Measurements from ENCODE around the gene DOCK3.
A peak's percentile ranks its signal among the peaks of the same experiment; 100 is the strongest.

DOCK3 gene
- total RNA-seq: 6.5 to 6.6 reads per million in 2 donors

GRCh38 chr3:50674349-50675178, at the start of gene DOCK3:
TSS of gene DOCK3 (plus strand) at chr3:50674927. CDS start at chr3:50675264, 337 bp downstream.
- DNase-seq: peak; percentile 48

- DNase-seq: no peak
Measured at GRCh38 chr3:50625231-50626182, 49.2 kb upstream of the DOCK3 start.

- no peak for DNase-seq
Measured at GRCh38 chr3:50626401-50626800, 48.3 kb upstream of the DOCK3 start.

- DNase-seq: no peak
Measured at GRCh38 chr3:50627407-50628051, 47.2 kb upstream of the DOCK3 start.

GRCh38 chr3:50628601-50629000, 46.1 kb upstream of the DOCK3 start:
- no peak for DNase-seq

GRCh38 chr3:50630394-50630793, 44.3 kb upstream of the DOCK3 start:
- DNase-seq: no peak

GRCh38 chr3:50630877-50631276, 43.9 kb upstream of the DOCK3 start:
- DNase-seq: no peak

- DNase-seq: no peak
Measured at GRCh38 chr3:50632450-50632849, 42.3 kb upstream of the DOCK3 start.

- DNase-seq: no peak
Measured at GRCh38 chr3:50633230-50633790, 41.4 kb upstream of the DOCK3 start.

GRCh38 chr3:50635066-50635465, 39.7 kb upstream of the DOCK3 start:
- no peak for DNase-seq

GRCh38 chr3:50637011-50637410, 37.7 kb upstream of the DOCK3 start:
- no peak for DNase-seq

- DNase-seq: no peak
Measured at GRCh38 chr3:50637945-50638344, 36.8 kb upstream of the DOCK3 start.

- DNase-seq: no peak
Measured at GRCh38 chr3:50639055-50639494, 35.7 kb upstream of the DOCK3 start.

GRCh38 chr3:50642382-50642781, 32.3 kb upstream of the DOCK3 start:
- DNase-seq: no peak

- DNase-seq: no peak
Measured at GRCh38 chr3:50644561-50644960, 30.2 kb upstream of the DOCK3 start.

GRCh38 chr3:50645378-50645777, 29.3 kb upstream of the DOCK3 start:
- no peak for DNase-seq

- DNase-seq: no peak
Measured at GRCh38 chr3:50648313-50648712, 26.4 kb upstream of the DOCK3 start.

GRCh38 chr3:50648944-50649343, 25.8 kb upstream of the DOCK3 start:
- no peak for DNase-seq

GRCh38 chr3:50649451-50649931, 25.2 kb upstream of the DOCK3 start:
- no peak for DNase-seq

GRCh38 chr3:50650018-50650417, 24.7 kb upstream of the DOCK3 start:
- DNase-seq: no peak

GRCh38 chr3:50651445-50651844, 23.3 kb upstream of the DOCK3 start:
- no peak for DNase-seq

GRCh38 chr3:50651920-50652529, 22.7 kb upstream of the DOCK3 start:
- DNase-seq: no peak
